Activated T-cell treated with anti-CD3 and anti-CD28 coated beads for 24 hours (primary cell): Measurements from ENCODE around the gene TNXB.
A peak's percentile ranks its signal among the peaks of the same experiment; 100 is the strongest.
"Not testable (repeated sequence)": the region's sequence is repeated elsewhere in the genome, so short reads cannot be mapped to it uniquely, and the experiment has no call there.

ENCODE experiments used
- DNase-seq: peaks from one replicate; pipeline ENCODE4 v3.0.0-alpha.2; 2020; ENCODE audit warnings: low read depth

TNXB gene

DNA sequence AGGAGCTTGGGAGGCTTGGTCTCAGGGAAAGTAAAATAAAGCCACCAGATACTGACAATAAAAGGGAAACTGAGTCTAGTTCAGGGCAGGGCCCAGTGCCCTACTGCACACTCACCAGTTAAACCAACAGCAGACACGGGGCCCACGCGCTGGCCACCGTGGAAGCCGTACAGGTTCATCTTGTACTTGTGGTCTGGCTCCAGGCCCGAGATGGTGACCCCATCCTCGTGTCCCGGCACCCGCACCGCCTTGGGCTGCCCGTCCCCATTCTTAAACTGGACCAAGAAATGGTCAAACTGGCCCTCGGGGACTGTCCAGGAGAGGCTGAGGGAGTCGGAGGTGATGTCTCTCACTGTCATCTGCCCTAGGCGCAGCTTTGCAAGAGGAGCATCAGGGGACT is 44.4 kb downstream of the TNXB start:
- DNase-seq: no peak

DNA sequence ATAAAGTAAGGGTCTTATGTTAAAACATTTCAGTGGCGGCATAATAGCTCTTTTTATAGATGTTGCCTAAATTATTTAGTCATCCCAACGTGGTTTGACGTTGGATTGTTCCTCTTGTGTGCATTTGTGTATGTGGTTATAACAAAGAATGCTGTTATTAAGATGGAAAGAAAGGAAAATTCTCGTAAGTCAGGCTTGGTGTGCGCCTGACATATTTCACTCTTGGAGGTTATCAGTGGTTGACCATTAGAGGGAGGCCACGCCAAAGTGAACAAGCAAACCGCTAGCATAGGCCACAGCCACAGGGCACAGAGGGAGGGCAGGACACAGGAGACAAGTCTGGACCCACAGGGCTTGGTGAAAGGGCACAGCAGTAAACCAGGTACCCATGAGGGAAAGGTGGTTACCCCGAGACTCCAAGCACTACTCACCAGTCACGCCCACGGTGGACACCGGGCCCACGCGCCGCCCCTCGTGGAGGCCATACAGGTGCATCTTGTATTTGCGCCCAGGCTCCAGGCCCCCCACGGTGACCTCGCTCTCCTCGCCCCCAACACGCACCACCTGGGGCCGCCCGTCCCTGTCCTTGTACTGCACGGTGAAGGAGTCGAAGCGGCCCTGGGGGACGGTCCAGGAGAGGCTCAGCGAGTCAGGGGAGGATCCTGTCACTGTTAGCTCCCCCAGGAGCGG is 48.0 kb downstream of the TNXB start:
- no peak for DNase-seq

DNA sequence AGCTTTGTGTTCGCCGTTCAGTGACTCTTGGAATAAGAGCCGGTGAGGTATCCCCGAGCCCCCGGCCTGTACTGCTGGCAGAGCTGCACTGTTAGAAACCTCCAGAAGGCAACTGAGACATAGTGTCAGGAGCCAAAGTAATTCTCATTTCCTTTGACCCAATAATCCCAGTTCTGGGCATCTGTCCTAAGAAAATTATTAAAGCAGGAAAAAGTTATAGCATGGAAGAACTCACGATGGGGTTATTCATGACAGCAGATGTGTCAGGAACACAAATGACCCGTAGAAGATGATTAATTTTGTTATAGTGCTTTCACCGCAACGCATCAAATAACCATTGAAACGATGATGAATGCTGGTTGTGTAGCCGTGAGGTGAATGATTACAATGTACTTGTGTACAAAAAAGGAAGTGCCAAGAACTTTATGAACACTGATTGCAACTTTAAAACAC is 50.6 kb downstream of the TNXB start:
- no peak for DNase-seq

- no peak for DNase-seq
Observed at GRCh38 chr6:32057966-32058365, 51.2 kb downstream of the TNXB start.

- no peak for DNase-seq
Observed at GRCh38 chr6:32056254-32056653, 52.9 kb downstream of the TNXB start.

DNA sequence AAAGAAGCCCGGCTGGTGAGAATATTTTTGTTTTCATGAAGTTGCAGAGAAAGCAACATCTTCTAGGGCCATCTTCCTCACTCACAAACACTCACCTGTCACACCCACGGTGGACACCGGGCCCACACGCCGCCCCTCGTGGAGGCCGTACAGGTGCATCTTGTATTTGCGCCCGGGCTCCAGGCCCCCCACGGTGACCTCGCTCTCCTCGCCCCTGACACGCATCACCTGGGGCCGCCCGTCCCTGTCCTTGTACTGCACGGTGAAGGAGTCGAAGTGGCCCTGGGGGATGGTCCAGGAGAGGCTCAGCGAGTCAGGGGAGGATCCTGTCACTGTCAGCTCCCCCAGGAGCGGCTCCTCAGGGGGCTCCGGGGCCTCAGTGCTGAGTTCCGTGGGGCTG is 53.4 kb downstream of the TNXB start:
- DNase-seq: not testable (repeated sequence)

- DNase-seq: not testable (repeated sequence)
Observed at GRCh38 chr6:32053314-32053713, 55.8 kb downstream of the TNXB start.

DNA sequence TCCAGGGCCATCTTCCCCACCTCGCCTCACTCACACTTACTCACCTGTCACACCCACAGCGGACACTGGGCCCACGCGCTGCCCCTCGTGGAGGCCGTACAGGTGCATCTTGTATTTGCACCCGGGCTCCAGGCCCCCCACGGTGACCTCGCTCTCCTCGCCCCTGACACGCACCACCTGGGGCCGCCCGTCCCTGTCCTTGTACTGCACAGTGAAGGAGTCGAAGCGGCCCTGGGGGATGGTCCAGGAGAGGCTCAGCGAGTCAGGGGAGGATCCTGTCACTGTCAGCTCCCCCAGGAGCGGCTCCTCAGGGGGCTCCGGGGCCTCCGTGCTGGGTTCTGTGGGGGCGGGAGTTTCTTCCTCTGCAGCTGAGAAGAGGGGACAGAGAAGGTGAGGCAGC is 56.5 kb downstream of the TNXB start:
- DNase-seq: not testable (repeated sequence)

DNA sequence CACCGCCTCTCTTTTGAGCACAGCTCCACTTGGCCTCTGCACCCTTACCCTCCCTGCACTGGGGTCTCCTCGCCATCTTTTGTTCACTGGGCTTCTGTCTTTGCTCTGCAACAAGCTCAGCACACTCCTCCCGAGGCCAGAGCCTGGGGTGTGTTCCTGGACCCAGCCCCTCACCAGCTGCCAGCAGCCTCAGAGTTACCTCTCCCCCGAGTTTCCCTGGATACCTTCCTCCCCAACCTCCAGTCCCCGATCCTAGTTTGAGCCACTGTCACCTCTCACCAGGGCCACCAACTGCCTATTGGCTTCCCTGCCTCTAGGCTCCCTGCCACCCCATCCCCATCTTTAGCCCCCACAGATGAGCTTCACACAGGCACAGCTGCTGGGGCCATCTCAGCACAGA is 58.6 kb downstream of the TNXB start:
- DNase-seq: no peak

GRCh38 chr6:32049736-32050135 is 59.4 kb downstream of the TNXB start:
- DNase-seq: not testable (repeated sequence)

DNA sequence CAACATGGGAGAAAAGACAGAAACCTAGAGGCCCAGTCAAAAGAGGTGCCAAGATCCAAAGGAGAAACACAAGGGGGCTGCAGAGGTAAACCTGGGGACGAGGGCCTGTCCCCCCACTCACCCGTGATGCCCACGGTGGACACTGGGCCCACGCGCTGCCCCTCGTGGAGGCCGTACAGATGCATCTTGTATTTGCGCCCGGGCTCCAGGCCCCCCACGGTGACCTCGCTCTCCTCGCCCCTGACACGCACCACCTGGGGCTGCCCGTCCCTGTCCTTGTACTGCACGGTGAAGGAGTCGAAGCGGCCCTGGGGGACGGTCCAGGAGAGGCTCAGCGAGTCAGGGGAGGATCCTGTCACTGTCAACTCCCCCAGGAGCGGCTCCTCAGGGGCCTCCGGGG is 60.0 kb downstream of the TNXB start:
- DNase-seq: not testable (repeated sequence)

- DNase-seq: peak; percentile 51
Observed at GRCh38 chr6:32047855-32048766, 61.0 kb downstream of the TNXB start.

DNA sequence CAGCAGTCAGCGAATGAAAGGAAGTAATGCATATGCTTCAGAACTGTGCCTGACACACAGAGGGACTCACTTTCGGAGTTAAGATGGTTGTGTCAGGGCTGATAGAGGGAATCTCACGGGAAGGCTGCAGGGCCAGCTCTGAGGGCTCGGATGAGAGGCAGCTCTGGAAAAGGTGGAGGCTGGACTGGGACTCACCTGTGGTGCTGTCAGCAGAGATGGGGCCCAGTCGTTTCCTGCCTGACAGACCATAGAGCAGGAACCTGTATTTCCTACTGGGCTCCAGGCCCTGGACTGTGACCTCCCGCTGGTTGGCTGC is 61.6 kb downstream of the TNXB start:
- no peak for DNase-seq

DNA sequence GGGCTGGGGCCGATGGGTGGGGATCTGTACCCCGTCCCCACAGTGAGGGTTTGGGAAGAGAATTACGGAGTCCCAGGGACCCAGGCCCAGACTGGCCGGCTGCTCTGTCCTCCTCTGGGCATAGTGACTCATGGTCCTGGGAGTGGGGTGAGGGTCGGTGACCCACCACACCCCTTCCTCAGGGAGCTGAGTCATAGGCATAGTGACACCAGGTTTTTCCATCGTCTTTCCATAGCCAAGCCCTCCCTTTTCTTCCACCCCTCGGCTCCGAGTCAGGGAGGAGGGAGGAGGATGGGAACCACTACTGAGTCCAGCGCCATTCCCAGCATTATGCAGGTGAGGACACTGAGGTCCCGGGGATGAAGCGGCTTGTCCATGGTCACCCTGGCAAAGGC is 62.1 kb downstream of the TNXB start:
- DNase-seq: no peak

DNA sequence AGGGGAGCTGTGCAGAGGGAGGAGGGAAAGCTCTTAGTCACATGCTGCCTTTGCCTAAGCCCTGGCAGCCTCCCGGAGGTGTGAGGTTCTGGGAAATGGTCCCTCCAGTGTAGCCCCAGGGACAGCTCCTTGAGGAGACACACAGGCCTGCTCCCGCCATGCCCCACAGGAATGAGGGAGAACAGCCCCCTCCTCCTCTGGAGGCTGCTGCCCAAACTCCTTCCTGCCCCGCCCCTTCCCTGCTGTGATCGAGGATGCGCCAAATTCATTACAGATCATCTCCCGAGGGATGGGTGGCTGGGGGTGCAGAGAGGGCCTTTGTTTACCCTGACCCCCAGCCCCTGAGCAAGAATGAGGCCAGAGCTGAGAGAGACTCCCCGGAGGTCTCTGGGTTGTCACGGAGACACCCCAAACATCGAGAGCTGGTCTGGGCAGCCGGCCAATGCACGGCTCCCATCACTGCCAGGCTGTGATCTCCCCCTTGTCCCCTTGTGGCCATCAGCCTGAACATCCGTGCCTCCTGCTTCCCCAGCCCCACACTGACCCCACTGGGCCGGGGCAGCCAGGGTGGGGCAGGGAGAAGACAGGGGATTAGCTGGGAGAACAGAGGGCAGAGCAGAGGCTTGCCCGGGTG is 62.6 kb downstream of the TNXB start:
- no peak for DNase-seq

DNA sequence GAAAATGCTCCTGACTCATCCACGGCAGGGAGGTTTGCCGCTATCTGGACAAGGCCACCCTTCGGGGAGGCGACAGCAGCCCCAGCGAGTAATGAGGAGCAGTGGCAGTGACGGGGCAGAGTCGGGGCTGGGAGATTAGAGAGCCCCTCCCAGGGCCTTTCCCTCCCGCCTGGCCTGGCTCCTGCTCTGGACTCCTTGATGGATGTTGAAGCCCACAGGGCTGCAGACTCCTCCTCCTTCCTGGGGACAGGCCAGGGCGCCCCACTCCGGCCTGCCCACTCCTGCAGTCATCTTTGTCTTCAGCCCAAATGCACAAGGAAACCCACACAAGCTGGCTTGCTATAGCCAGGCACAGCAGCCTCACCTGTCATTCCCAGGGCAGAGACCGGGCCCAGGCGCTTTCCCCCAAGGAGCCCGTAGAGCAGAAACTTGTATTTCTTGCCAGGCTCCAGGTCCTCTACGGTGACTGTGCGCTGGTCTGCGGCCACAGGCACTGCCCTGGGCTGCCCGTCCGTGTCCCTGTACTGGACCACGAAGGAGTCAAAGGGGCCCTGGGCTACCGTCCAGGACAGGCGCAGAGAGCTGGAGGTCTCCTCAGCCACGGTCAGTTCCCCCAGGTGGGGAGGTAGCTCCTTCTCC is 63.2 kb downstream of the TNXB start:
- no peak for DNase-seq

DNA sequence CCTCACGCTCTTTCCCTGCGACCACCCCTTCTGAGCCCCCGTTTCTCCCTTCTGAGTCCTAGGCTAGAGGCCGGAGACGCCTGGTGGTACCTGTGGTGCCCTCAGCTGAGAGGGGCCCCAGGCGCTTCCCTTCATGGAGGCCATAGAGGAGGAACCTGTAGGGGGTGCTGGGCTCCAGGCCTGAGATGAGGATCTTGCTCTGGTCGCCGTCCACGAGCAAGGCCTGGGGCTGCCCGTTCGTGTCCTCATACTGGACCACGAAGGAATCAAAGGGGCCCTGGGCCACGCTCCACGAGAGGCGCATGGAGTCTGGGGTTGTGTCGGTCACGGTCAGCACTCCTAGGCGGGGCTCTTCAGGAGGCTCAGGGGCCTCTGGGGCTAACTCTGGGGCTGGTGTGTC is 64.2 kb downstream of the TNXB start:
- not testable (repeated sequence) for DNase-seq

DNA sequence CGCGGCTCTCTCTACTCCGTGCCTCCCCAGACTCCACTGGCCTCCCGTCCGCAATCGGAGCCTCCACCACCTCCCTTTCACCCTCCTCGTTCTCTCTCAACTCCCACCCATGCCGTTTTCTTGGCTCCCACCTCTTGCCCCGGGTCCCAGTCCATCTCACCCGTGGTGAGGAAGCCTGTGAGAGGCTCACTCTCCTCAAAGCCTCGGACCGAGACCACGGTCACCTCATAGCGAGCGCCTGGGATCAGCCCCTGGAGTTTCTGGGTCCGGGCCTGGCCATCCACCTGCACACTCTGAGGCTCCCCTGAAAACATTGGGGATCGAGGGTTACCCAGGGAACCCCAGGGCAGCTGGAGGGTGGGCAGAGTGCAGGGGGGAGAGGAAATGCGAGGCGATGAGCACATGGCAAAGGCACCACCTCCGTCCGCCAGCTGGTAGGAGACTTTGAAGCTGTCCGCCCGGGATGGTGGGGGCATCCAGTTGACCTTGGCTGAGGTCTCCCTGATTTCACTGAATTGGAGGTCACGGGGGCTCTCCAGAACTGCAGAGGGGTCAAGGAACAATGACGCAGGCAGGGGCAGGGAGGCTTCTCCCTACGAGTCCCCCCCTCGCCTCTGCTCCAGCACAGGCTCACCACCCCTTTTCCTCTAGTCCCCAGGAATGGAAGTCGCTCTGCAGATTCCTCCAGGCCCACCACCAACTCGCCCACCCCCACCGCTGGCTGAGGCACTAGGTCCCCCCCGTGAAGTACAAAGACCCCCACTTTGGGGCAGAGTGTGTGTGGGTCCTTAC is 65.4 kb downstream of the TNXB start:
- not testable (repeated sequence) for DNase-seq

DNA sequence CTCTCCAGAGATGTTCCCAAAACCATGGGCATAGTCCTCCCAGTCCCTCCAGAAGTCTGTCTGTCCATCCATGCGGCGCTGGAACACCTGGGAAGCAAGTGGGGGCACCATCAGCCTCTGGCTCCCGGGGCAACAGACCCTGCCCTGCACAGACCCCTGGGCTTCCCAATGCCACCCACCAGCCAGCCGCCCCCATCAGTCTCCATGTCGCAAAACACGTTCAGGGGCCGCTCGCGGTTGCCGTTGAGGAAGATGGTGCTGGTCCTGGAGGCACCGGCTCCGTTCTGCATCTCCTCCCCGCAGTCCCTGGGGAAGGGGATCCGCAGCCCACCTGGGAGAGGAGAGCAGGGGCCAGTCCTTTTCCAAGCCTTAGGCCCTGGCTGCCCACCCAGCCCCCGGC is 66.9 kb downstream of the TNXB start:
- not testable (repeated sequence) for DNase-seq

DNA sequence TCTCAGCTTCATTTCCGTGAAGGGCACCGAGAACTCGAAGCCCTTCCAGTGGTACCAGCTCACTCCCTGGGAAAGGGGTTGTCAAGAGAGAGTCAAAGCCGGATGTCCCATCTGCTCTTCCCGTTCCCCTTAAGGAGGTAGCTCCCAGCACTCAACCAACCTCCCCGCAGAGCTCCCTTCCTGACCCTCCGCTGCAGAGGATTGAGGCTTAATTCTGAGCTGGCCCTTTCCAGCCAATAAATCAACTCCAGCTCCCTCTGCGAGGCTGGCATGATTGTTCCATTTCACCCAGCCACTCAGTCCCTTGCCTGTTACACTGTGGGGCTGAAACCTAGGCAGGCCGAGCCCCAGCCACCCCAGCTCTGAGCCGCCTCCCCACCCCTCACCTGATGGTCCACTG is 67.8 kb downstream of the TNXB start:
- not testable (repeated sequence) for DNase-seq

- DNase-seq: not testable (repeated sequence)
Observed at GRCh38 chr6:32041050-32041321, 68.2 kb downstream of the TNXB start.
